ENCODE data around the gene PRDM1. TPM values are rescaled to one million over a fixed set of nuclear protein-coding genes. Genes with fewer than 3 reads are reported as not detected.
"Not testable (repeated sequence)": the region's sequence is repeated elsewhere in the genome, so short reads cannot be mapped to it uniquely, and the experiment has no call there.

PRDM1 gene
- polyA plus RNA-seq, 2 donors = 29.7 to 37.6 TPM

GRCh38 chr6:106141441-106142237 lies 55.5 kb downstream of the PRDM1 start:
- no peaks in the 10 kb centered on the region for H3K36me3 ChIP-seq (ENCODE audit: control insufficient read depth in 2 of 2, insufficient read depth in 2 of 2, low read length in 1 of 2)
- H3K4me3 ChIP-seq (ENCODE audit: low read depth in 1 of 2, low read length in 2 of 2) = no peak overlapping the region
- no peaks in the 10 kb centered on the region for H3K27me3 ChIP-seq (ENCODE audit: control insufficient read depth in 1 of 2, insufficient read depth in 2 of 2, low read length in 2 of 2)
- 66 to 71% methylated on average over 9 of the region's 9 CpGs for WGBS, 2 donors
- peak overlapping the region in 1 of 2 donors; percentile 48 for H3K27ac ChIP-seq (ENCODE audit: low read depth in 2 of 2, low read length in 1 of 2)
- H3K9me3 ChIP-seq (ENCODE audit: control insufficient read depth in 2 of 2, insufficient read depth in 1 of 2, low read depth in 1 of 2, low read length in 1 of 2) = no peaks in the 10 kb centered on the region
- H3K4me1 ChIP-seq (ENCODE audit: control insufficient read depth in 2 of 2, insufficient read depth in 2 of 2, low read length in 1 of 2) = peaks cover 0 to 3% of the 10 kb centered on the region in 2 donors

GRCh38 chr6:106142876-106143431 lies 56.8 kb downstream of the PRDM1 start:
- Histone ChIP-seq H3K4me3 (ENCODE audit: low read depth in 1 of 2, low read length in 2 of 2) (no peak overlapping the region), H3K36me3 (ENCODE audit: control insufficient read depth in 2 of 2, insufficient read depth in 2 of 2, low read length in 1 of 2) (no peaks in the 10 kb centered on the region), H3K9me3 (ENCODE audit: control insufficient read depth in 2 of 2, insufficient read depth in 1 of 2, low read depth in 1 of 2, low read length in 1 of 2) (no peaks in the 10 kb centered on the region), H3K4me1 (ENCODE audit: control insufficient read depth in 2 of 2, insufficient read depth in 2 of 2, low read length in 1 of 2) (peaks cover 0 to 3% of the 10 kb centered on the region in 2 donors), H3K27me3 (ENCODE audit: control insufficient read depth in 1 of 2, insufficient read depth in 2 of 2, low read length in 2 of 2) (no peaks in the 10 kb centered on the region), H3K27ac (ENCODE audit: low read depth in 2 of 2, low read length in 1 of 2) (peak overlapping the region in 1 of 2 donors; percentile 35)
- WGBS, 2 donors = 59 to 65% methylated on average over 2 of the region's 2 CpGs

GRCh38 chr6:106143665-106144064 lies 57.5 kb downstream of the PRDM1 start:
- WGBS, 2 donors = 84 to 91% methylated on average over 12 of the region's 12 CpGs
- no peaks in the 10 kb centered on the region for H3K27me3 ChIP-seq (ENCODE audit: control insufficient read depth in 1 of 2, insufficient read depth in 2 of 2, low read length in 2 of 2)
- H3K36me3 ChIP-seq (ENCODE audit: control insufficient read depth in 2 of 2, insufficient read depth in 2 of 2, low read length in 1 of 2) = no peaks in the 10 kb centered on the region
- H3K4me3 ChIP-seq (ENCODE audit: low read depth in 1 of 2, low read length in 2 of 2) = no peak overlapping the region
- peaks cover 0 to 3% of the 10 kb centered on the region in 2 donors for H3K4me1 ChIP-seq (ENCODE audit: control insufficient read depth in 2 of 2, insufficient read depth in 2 of 2, low read length in 1 of 2)
- H3K9me3 ChIP-seq (ENCODE audit: control insufficient read depth in 2 of 2, insufficient read depth in 1 of 2, low read depth in 1 of 2, low read length in 1 of 2) = no peaks in the 10 kb centered on the region
- H3K27ac ChIP-seq (ENCODE audit: low read depth in 2 of 2, low read length in 1 of 2) = no peak overlapping the region

- Histone ChIP-seq H3K27me3 (ENCODE audit: control insufficient read depth in 1 of 2, insufficient read depth in 2 of 2, low read length in 2 of 2) (no peaks in the 10 kb centered on the region), H3K4me1 (ENCODE audit: control insufficient read depth in 2 of 2, insufficient read depth in 2 of 2, low read length in 1 of 2) (peaks cover 0 to 3% of the 10 kb centered on the region in 2 donors), H3K27ac (ENCODE audit: low read depth in 2 of 2, low read length in 1 of 2) (no peak overlapping the region), H3K4me3 (ENCODE audit: low read depth in 1 of 2, low read length in 2 of 2) (no peak overlapping the region), H3K9me3 (ENCODE audit: control insufficient read depth in 2 of 2, insufficient read depth in 1 of 2, low read depth in 1 of 2, low read length in 1 of 2) (no peaks in the 10 kb centered on the region), H3K36me3 (ENCODE audit: control insufficient read depth in 2 of 2, insufficient read depth in 2 of 2, low read length in 1 of 2) (no peaks in the 10 kb centered on the region)
- 64 to 65% methylated on average over 4 of the region's 4 CpGs for WGBS, 2 donors
Observed at GRCh38 chr6:106145144-106145543, 59.0 kb downstream of the PRDM1 start.

GRCh38 chr6:106145741-106146227 lies 59.6 kb downstream of the PRDM1 start:
- WGBS, 2 donors = 37 to 49% methylated on average over 7 of the region's 7 CpGs
- Histone ChIP-seq H3K27ac (ENCODE audit: low read depth in 2 of 2, low read length in 1 of 2) (no peak overlapping the region), H3K9me3 (ENCODE audit: control insufficient read depth in 2 of 2, insufficient read depth in 1 of 2, low read depth in 1 of 2, low read length in 1 of 2) (no peaks in the 10 kb centered on the region), H3K36me3 (ENCODE audit: control insufficient read depth in 2 of 2, insufficient read depth in 2 of 2, low read length in 1 of 2) (no peaks in the 10 kb centered on the region), H3K4me1 (ENCODE audit: control insufficient read depth in 2 of 2, insufficient read depth in 2 of 2, low read length in 1 of 2) (peaks cover 0 to 3% of the 10 kb centered on the region in 2 donors), H3K27me3 (ENCODE audit: control insufficient read depth in 1 of 2, insufficient read depth in 2 of 2, low read length in 2 of 2) (no peaks in the 10 kb centered on the region), H3K4me3 (ENCODE audit: low read depth in 1 of 2, low read length in 2 of 2) (no peak overlapping the region)

- peaks cover 0 to 3% of the 10 kb centered on the region in 2 donors for H3K4me1 ChIP-seq (ENCODE audit: control insufficient read depth in 2 of 2, insufficient read depth in 2 of 2, low read length in 1 of 2)
- H3K4me3 ChIP-seq (ENCODE audit: low read depth in 1 of 2, low read length in 2 of 2) = no peak overlapping the region
- 81 to 88% methylated on average over 2 of the region's 2 CpGs for WGBS, 2 donors
- no peak overlapping the region for H3K27ac ChIP-seq (ENCODE audit: low read depth in 2 of 2, low read length in 1 of 2)
- H3K27me3 ChIP-seq (ENCODE audit: control insufficient read depth in 1 of 2, insufficient read depth in 2 of 2, low read length in 2 of 2) = no peaks in the 10 kb centered on the region
- H3K9me3 ChIP-seq (ENCODE audit: control insufficient read depth in 2 of 2, insufficient read depth in 1 of 2, low read depth in 1 of 2, low read length in 1 of 2) = no peaks in the 10 kb centered on the region
- H3K36me3 ChIP-seq (ENCODE audit: control insufficient read depth in 2 of 2, insufficient read depth in 2 of 2, low read length in 1 of 2) = no peaks in the 10 kb centered on the region
Observed at GRCh38 chr6:106146852-106147351, 60.8 kb downstream of the PRDM1 start.

- H3K9me3 ChIP-seq (ENCODE audit: control insufficient read depth in 2 of 2, insufficient read depth in 1 of 2, low read depth in 1 of 2, low read length in 1 of 2) = no peaks in the 10 kb centered on the region
- H3K4me3 ChIP-seq (ENCODE audit: low read depth in 1 of 2, low read length in 2 of 2) = no peak overlapping the region
- H3K27ac ChIP-seq (ENCODE audit: low read depth in 2 of 2, low read length in 1 of 2) = no peak overlapping the region
- H3K4me1 ChIP-seq (ENCODE audit: control insufficient read depth in 2 of 2, insufficient read depth in 2 of 2, low read length in 1 of 2) = peaks cover 0 to under 1% of the 10 kb centered on the region in 2 donors
- no peaks in the 10 kb centered on the region for H3K27me3 ChIP-seq (ENCODE audit: control insufficient read depth in 1 of 2, insufficient read depth in 2 of 2, low read length in 2 of 2)
- WGBS, 2 donors = 58 to 65% methylated on average over 2 of the region's 2 CpGs
- no peaks in the 10 kb centered on the region for H3K36me3 ChIP-seq (ENCODE audit: control insufficient read depth in 2 of 2, insufficient read depth in 2 of 2, low read length in 1 of 2)
Observed at GRCh38 chr6:106147476-106147875, 61.3 kb downstream of the PRDM1 start.

GRCh38 chr6:106149472-106150069 lies 63.4 kb downstream of the PRDM1 start:
- no peaks in the 10 kb centered on the region for H3K4me1 ChIP-seq (ENCODE audit: control insufficient read depth in 2 of 2, insufficient read depth in 2 of 2, low read length in 1 of 2)
- H3K27ac ChIP-seq (ENCODE audit: low read depth in 2 of 2, low read length in 1 of 2) = no peak overlapping the region
- H3K27me3 ChIP-seq (ENCODE audit: control insufficient read depth in 1 of 2, insufficient read depth in 2 of 2, low read length in 2 of 2) = no peaks in the 10 kb centered on the region
- 79 to 82% methylated on average over 1 of the region's 1 CpG for WGBS, 2 donors
- H3K36me3 ChIP-seq (ENCODE audit: control insufficient read depth in 2 of 2, insufficient read depth in 2 of 2, low read length in 1 of 2) = no peaks in the 10 kb centered on the region
- H3K9me3 ChIP-seq (ENCODE audit: control insufficient read depth in 2 of 2, insufficient read depth in 1 of 2, low read depth in 1 of 2, low read length in 1 of 2) = peaks cover 0 to 2% of the 10 kb centered on the region in 2 donors
- H3K4me3 ChIP-seq (ENCODE audit: low read depth in 1 of 2, low read length in 2 of 2) = no peak overlapping the region

GRCh38 chr6:106152476-106152875 lies 66.3 kb downstream of the PRDM1 start:
- H3K4me3 ChIP-seq (ENCODE audit: low read depth in 1 of 2, low read length in 2 of 2); H3K9me3 ChIP-seq (ENCODE audit: control insufficient read depth in 2 of 2, insufficient read depth in 1 of 2, low read depth in 1 of 2, low read length in 1 of 2); H3K4me1 ChIP-seq (ENCODE audit: control insufficient read depth in 2 of 2, insufficient read depth in 2 of 2, low read length in 1 of 2); H3K36me3 ChIP-seq (ENCODE audit: control insufficient read depth in 2 of 2, insufficient read depth in 2 of 2, low read length in 1 of 2); H3K27ac ChIP-seq (ENCODE audit: low read depth in 2 of 2, low read length in 1 of 2); H3K27me3 ChIP-seq (ENCODE audit: control insufficient read depth in 1 of 2, insufficient read depth in 2 of 2, low read length in 2 of 2): not testable (repeated sequence)
- WGBS, 2 donors = 78 to 82% methylated on average over 3 of the region's 3 CpGs
